GM12801 (cell line): ENCODE results near the gene P2RY4.

Source experiments
- CTCF ChIP-seq: IDR thresholded peaks from one replicate; pipeline ENCODE4 v1.5.1; 2011; ENCODE audit warnings: control low read depth; ENCODE audit not compliant: insufficient read length; ENCODE audit errors: extremely low read depth

P2RY4 gene

GRCh38 chrX:70280573-70280972, 20.6 kb upstream of the P2RY4 start:
- no peak for TF ChIP-seq CTCF

GRCh38 chrX:70279081-70279480, 19.1 kb upstream of the P2RY4 start:
- TF ChIP-seq CTCF = no peak

GRCh38 chrX:70268034-70268433, 8.0 kb upstream of the P2RY4 start, which contains the start of gene ARR3:
TSS of gene ARR3 (plus strand) at chrX:70268334. CDS start at chrX:70269386, 1,052 bp downstream.
- no peak for TF ChIP-seq CTCF

GRCh38 chrX:70264784-70265183, 4.8 kb upstream of the P2RY4 start:
- TF ChIP-seq CTCF = no peak

GRCh38 chrX:70262952-70263567, 3.1 kb upstream of the P2RY4 start:
- no peak for TF ChIP-seq CTCF

- TF ChIP-seq CTCF = no peak
These were observed 2.3 kb downstream of the P2RY4 start for GRCh38 chrX:70257423-70258288.

- TF ChIP-seq CTCF = no peak
These were observed 4.6 kb downstream of the P2RY4 start for GRCh38 chrX:70255452-70255851.
